Activated T-cell treated with anti-CD3 and anti-CD28 coated beads for 4 hours (primary cell): ENCODE results near the gene MYO6.

Experiments
- DNase-seq: peaks from one replicate; pipeline ENCODE4 v3.0.0-alpha.2; 2020

MYO6 gene

DNA sequence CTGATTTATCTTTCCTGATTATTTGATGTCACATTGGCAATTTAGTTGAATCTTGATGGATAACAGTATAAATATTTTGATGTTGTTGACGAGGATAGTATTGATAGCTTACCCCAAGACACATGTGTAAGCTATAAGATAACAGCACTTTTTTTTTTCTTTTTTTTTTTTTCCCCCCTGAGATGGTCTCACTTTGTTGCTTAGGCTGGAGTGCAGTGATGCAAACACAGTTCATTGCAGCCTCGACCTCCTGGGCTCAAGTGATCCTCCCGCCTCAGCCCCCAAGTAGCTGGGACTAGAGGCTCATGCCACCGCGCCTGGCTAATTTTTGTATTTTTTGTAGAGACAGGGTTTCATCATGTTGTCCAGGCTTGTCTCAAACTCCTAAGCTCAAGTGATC is 21.8 kb downstream of the MYO6 start:
- DNase-seq = no peak

DNA sequence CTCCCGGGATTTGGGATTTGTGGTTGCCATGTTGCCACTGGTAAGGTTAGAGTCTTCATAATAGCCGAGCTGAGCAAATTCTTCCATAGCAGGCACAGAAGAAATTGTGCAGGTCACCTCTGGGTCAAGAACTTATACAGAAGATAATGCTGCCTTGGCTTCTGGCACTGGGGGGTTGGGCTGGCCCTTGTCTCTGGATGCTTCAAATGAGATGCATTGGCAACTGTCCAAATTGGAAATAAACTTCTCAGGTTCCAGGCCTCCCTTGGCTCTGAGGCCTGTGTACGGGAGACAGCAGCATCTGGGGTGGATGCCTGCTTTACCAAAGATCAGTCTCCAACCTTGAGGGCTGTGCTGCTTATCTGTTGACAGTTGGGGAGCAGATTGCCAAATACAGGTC is 26.2 kb downstream of the MYO6 start:
- no peak for DNase-seq

DNA sequence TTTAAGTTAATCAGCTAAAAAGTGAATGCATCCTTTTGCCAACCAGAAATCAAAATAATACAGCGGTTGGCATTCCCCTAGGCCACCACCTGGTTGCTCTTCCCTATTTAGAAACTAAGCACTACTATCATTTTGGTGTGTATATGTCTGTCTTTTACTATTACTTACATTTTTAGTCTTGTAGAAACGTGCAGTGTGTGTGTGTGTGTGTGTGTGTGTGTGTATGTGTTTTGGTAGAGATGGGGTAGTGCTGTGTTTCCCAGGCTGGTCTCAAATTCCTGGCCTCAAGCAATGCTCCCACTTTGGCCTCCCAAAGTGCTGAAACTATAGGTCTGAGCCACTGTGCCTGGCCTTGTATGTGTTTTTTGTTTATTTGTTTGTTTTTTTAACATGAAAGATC is 27.4 kb downstream of the MYO6 start:
- no peak for DNase-seq

DNA sequence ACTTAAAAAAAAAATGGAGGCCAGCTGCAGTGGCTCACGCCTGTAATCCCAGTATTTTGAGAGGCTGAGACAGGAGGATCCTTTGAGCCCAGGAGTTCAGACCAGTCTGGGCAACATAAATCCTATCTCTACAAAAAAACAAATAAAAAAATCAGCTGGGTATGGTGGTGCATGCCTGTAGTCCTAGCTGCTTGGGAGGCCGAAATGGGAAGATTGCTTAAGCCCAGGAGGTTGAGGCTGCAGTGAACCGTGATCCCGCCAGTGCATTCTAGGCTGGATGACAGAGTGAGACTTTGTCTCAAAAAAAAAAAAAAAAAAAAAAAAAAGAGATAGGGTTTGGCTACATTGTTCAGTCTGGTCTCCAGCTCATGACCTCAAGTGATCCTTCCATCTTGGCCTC is 29.7 kb downstream of the MYO6 start:
- no peak for DNase-seq

DNA sequence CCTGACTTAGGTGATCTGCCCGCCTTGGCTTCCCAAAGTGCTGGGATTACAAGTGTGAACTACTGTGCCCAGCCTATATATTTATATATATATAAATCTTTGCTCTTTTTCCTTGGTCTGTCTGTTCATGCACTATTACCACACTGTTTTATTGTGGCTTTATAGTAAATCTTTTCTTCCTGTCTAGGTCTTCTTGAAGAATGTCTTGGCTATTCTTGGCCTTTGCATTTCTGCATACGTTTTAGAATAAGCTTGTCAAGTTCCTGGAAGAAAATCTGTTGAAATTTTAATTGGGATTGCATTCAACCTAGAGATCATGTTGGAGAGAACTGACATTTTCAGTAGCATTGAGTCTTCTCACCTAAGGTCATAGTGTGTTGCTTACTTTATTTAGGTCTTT is 37.1 kb downstream of the MYO6 start:
- no peak for DNase-seq

DNA sequence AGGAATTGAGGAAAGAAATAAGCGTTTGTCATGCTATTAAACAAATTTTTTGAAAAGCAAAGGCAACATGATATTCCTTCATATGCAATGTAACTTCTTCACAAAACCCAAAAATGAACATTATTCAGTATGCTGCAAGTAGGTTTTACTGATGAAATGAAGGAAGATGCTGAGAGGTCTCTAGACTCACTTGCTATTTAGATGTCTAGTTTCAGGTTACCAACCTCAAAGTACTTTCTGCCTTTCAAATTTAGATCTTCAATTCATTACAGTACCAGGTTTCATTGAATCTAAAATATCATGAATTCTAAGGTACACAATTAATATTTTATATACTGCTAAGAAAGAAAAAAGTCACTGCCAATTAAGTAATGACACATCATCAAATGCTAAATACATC is 39.9 kb downstream of the MYO6 start:
- DNase-seq = no peak

DNA sequence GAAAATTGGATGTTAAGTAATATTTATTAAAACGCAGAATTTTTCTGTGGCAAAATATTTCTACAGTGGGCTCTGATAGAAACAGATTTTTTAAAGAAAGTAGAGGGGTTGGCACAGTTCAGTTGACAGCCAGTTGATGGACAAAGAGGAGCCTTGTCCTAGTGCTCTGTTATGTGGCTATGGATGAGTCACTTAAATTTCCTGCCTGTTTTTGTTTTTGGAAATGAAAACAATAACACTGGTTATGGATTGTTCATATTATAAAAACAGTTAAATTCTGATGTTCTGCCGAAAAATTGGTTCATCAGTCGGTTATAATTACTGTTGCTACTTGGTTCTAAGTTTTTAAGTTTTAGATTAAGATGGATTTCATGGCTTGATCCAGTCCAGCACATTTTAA is 42.8 kb downstream of the MYO6 start:
- DNase-seq = no peak

DNA sequence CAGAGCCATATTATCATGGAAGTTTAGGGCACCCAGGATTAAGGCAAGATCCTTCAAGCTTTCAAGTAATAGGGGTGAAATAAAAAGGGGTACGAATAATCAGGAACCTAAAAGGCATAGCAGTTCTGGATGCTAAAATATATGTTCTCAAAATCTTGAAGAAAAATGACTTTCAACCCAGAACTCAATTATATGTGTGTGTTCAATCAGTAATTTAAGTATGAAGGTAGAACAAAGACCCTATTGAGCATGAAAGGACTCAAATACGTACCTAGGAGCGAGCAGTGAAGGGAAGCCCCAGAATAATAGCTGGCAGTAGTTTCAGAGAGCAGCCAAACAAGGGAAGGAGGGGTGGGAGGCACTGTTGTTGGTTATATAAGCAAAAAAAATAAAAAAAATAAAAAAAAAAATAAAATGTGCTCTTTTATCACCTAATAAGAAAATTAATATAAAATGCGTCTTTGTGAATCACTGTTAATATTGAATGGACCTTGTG is 45.4 kb downstream of the MYO6 start:
- no peak for DNase-seq

DNA sequence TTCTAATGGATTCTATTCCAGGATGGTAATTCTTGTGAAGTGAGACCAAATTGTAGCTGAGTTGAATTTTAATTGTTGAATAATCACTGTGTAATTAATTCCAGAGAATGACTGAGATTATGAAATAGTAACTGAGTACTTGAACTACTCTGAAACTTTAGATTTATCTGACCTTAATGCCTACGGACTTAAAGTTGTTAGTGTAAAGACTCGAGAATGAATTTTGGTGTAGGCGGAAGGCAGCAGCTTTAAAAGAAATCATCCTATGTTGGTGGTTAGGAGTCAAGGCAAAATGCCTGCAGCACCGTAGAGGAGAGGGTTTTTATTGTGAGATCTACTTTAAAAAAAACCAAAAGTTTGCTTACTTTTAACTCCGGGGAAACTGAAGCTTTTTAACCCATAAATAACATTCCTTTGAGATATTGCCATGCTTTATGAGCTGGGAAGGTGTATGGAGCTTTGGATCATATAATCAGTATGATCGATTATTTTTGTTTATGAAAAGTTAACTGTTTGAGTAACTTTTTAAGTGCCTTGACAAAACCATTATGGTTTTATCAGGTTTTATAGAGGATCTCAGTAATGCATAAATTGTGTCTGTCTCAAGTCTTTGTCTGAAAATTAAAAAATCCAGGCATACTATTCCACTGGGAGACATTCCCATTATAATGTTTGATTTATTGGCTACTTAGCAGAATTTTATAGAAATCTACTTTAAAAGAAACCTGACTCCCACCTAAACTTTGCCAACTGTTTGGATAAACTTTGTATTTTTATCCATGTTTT is 46.1 kb downstream of the MYO6 start:
- no peak for DNase-seq

DNA sequence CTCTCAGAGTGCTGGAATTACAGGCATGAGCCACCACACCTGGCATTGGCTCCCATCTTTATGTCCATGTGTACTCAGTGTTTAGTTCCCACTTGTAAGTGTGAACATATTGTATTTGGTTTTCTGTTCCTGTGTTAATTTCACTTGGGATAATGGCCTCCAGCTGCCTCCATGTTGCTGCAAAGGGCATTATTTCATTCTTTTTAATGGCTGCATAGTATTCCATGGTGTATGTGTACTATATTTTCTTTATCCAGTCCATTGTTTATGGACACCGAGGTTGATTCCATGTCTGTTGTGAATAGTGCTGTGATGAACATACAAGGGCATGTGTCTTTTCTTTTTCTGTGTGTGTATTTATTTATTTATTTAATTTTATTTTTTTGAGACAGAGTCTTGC is 47.7 kb downstream of the MYO6 start:
- no peak for DNase-seq

DNA sequence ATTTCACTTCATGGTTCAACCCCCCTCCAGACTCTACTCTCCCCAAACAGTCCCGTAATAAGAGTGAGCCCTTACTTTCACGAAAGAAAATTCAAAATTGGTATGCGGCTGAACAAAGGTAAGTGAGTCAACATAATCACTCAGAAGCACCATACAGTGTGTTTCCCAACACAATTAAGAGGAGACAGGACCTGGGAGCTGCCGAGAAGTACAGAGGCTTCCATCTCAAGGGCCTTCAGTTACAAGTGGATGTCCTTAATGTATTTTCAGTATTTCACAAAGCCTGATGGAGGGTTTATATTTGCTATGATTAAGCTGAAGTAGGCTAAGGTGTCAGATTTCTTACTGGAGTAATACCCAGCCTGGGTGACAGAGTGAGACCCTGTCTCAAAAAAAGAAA is 51.1 kb downstream of the MYO6 start:
- no peak for DNase-seq

DNA sequence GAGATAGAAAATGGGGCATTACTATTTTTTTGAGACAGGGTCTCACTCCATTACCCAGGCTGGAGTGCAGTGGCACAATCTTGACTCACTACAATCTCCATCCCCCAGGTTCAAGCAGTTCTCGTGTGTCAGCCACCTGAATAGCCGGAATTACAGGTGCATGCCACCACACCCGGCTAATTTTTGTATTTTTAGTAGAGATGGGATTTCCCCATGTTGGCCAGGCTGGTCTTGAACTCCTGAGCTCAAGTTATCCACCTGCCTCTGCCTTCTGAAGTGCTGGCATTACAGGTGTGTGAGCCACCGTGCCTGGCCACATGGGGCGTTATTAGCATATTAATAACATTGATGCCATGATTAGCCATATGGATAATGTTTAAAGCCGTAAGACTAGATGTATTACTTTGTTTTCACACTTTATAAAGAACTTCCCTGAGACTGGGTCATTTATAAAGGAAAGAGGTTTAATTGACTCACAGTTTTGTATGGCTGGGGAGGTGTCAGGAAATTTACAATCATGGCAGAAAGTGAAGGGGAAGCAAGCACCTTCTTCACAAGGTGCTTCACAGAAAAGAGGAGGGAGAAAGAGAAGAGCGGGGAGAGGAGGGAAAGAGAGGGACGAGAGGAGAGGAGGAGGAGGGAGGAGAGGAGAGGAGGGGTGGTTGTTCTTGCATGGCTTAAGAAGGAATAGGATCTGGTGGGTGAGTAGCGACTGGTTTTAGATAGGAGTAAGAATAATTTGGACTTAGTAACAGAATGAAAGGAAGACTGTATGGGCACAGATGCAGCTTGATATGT is 51.9 kb downstream of the MYO6 start:
- no peak for DNase-seq

DNA sequence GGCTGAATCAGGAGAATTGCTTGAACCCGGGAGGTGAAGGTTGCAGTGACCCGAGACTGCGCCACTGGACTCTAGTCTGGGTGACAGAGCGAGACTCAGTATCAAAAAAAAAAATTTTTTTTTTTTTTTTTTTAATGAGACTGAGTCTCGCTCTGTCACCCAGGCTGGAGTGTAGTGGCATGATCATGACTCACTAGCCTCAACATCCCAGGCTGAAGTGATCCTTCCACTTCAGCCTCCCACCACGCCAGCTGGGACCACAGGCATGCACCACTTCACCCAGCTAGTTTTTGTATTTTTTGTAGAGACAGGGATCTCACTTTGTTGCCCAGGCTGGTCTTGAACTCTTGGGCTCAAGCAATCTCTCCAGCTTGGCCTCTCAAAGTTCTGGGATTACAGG is 53.3 kb downstream of the MYO6 start:
- no peak for DNase-seq

DNA sequence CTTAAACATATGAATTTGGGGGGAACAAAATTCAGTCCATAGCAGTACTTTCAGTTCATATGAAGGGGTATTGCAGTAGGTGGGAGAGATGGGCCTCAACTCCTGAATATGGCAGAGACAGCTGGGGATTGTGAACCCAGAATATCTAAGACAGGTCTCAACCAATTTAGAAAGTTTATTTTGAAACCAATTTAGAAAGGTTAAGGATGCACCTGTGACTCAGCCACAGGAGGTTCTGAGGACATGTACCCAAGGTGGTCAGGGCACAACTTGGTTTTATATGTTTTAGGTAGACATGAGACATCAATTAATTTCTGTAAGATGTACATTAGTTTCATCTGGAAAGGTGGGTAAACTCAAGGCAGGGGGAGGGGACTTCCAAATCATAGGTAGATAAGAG is 59.5 kb downstream of the MYO6 start:
- DNase-seq = no peak

DNA sequence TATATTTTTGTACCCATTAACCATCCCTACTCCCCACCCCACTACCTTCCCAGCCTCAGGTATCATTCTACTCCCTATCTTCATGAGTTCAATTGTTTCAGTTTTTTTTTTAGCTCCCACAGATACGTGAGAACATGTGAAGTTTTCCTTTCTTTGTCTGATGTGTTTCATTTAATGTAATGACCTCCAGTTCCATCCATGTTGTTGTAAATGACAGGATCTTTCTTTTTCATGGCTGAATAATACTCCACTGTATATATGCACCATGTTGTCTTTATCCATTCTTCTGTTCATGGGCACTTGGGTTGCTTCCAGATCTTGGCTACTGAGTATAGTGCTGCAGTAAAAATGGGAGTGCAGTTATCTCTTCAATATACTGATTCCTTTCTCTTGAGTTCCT is 63.5 kb downstream of the MYO6 start:
- no peak for DNase-seq

DNA sequence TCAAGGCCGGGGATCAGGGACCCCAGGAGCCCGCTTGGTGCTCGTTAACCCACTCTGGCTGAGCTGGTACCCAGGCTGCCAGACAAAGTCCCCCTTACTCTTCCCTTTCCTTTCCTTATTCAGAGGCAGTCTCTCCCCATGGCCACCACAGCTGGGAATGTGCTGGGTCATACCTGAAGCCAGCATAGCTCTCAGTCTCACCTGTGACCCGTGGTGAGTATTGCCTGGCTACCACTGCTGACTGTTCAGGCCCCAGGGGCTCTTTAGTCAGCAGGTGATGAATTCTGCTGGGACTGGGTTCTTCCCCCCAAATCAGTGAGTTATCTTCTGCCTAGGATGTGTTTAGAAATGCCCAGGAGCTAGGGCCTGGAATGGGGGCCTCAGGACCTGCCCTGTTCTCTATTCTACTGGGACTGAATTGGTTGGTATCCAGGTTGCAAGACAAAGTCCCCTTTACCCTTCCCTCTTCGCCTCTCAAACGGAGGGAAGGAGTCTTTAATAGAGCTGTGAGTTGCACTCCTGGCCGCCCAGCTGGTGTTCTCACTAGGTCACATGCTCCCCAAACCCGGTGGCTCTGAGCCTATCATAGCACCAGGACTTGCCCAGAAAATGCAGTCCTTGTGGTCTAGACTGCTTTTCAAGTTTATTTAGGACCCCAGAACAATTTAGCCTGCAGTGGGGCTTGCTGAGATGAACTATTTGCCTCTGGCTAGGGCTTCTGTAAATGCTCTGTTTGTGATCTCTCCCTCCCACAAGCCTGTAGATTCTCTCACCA is 64.6 kb downstream of the MYO6 start:
- DNase-seq = no peak

DNA sequence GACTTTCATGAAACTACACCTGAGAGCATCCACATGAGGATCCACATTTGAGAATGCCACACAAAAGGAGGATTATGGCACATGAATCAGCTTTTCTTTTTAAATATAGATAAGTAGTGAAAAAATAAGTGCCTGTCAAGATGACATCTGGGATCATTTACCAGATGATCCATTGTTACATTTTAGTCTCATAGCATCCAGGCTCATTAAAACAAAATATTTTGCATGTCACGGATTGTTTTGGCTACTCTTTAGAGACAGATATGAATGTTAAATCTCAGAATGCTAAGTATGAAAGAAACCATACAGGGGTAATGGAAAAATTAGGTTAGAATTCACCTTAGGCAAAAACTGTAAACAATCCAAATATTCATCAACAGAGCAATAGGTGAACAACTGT is 66.7 kb downstream of the MYO6 start:
- DNase-seq = no peak

DNA sequence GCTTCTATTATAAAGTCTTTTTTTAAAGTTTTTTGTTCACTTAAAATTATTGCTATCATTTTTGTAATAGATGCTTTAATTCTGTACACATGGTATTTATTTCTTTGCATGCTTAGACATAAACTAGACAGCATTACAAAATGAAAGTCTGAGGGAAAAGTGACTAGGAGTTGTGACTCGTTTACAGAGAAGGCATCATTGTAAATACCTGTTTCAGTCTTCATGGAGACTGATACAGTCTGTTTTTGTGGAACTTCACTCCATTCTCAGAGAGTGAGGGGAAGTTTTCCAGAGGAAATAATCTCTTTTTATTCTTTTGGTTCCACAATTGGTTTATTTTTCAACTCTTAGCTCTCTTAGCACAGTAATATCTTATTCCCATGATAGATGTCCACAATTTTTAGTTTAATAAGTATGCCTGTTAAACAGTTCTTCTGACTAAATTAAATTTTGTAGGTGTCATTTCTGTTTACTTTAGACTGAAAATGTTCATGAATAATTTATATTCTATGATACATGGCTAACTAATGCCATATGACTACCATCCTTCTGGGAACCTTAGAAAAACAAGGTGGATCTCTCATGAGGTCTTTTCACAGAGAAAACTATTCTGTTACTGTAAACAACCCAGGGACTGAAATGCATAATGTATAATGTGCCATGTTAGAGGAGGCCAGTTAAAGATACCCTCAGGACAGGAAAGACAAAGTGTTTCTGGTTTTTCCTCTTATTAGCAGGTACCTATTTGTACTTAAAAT is 69.2 kb downstream of the MYO6 start:
- no peak for DNase-seq

DNA sequence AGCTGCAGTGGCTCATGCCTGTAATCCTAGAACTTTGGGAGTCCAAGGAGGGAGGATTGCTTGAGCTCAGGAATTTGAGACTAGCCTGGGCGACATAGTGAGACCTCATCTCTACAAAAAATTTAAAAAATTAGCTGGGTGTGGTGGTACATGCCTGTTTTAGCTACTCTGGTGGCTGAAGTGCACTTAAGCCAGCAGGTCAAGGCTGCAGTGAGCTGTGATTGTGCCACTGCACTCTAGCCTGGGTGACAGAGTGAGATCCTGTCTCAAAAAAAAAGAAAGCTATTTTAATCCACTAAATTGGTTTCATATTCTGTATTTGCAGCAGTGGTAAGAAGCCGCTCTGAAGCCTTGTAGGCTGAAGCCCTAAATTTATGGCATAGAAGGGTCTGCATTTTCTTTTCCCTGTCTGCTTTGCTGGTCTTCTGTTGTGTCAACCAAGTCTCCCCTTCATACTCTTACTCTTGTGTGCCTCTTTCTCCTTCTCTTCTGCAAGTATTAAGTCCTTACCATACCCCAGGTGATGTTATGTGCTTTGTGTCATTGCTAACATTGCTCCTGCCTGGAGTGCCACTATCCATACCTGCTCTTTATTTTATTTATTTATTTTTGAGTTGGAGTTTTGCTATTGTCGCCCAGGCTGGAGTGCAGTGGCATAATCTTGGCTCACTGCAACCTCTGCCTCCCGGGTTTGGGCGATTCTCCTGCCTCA is 70.9 kb downstream of the MYO6 start:
- DNase-seq = no peak

DNA sequence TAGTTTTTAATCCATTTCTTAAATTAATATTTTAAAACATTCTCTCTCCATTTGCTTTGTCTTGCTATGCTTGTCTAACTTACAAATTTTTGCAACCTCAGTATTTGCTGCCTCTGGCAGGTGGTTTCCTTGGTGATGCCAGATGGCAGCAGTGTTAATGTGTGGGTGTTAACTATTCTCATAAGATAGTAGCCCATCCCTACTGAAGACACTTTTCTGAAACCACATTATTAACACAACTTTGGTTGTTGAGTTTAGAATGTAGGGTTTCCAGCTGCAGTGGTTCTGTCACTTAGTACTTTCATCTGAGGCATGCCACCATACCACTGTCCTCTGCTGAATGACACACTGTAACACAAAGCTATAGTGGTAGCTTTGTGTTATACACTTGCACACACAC is 75.1 kb downstream of the MYO6 start:
- DNase-seq = no peak

DNA sequence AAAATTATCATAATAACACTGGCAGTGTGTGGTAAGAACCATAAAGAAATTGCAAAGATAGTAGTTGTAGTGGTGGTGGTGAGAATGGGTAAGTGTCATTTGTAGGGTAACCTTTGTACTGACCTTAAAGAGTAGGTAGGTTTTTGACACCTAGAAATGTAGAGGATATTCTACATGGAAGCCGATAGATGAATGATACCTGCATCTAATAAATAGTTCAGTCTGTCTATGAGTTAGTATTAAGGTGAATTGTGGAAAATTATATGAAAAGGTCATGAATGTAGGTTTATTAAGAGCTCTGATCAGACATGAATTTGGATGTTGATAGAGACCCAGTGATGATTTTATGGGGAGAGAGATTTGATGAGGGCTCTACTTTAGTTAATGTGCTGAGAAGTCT is 78.1 kb downstream of the MYO6 start:
- no peak for DNase-seq
